H9 (cell line): Measurements from ENCODE around the gene CD300H. TPM values are rescaled to one million over a fixed set of nuclear protein-coding genes. Genes with fewer than 3 reads are reported as not detected.

Experiments used
- DNase-seq: peaks from one replicate; pipeline ENCODE4 v3.0.0-alpha.2; 2017
- H2AFZ ChIP-seq: one replicate; pipeline ENCODE4 v1.6.1; 2013; ENCODE audit warnings: mild to moderate bottlenecking, low read length, control low read depth, moderate library complexity
- H2AK5ac ChIP-seq: 2 replicates; pipeline ENCODE4 v1.6.1; 2013; ENCODE audit warnings: low read length, control low read depth, mixed read lengths; ENCODE audit not compliant: insufficient read length
- H2BK120ac ChIP-seq: one replicate; pipeline ENCODE4 v1.6.1; 2013; ENCODE audit warnings: low read depth, mild to moderate bottlenecking, low read length, control low read depth, inconsistent platforms; ENCODE audit not compliant: poor library complexity, severe bottlenecking
- H2BK12ac ChIP-seq: 2 replicates; pipeline ENCODE4 v1.6.1; 2013; ENCODE audit warnings: low read length, control low read depth, mixed read lengths, low read depth; ENCODE audit not compliant: insufficient read length
- H2BK15ac ChIP-seq: 2 replicates; pipeline ENCODE4 v1.6.1; 2013; ENCODE audit warnings: low read depth, low read length, control low read depth
- H2BK20ac ChIP-seq: one replicate; pipeline ENCODE4 v1.6.1; 2013; ENCODE audit warnings: low read depth, mild to moderate bottlenecking, low read length, control low read depth, inconsistent platforms; ENCODE audit not compliant: poor library complexity, severe bottlenecking
- H2BK5ac ChIP-seq: 2 replicates; pipeline ENCODE4 v1.6.1; 2013; ENCODE audit warnings: low read length, control low read depth, mixed read lengths; ENCODE audit not compliant: insufficient read length
- H3K14ac ChIP-seq: 2 replicates; pipeline ENCODE4 v1.6.1; 2013; ENCODE audit warnings: low read length, control low read depth; ENCODE audit not compliant: insufficient read depth
- H3K18ac ChIP-seq: 2 replicates; pipeline ENCODE4 v1.6.1; 2013; ENCODE audit warnings: low read depth, mild to moderate bottlenecking, mixed read lengths, low read length, control low read depth; ENCODE audit not compliant: insufficient read length
- H3K23ac ChIP-seq: 2 replicates; pipeline ENCODE4 v1.6.1; 2013; ENCODE audit warnings: low read length, control low read depth, mixed read lengths, low read depth; ENCODE audit not compliant: insufficient read length
- H3K23me2 ChIP-seq: 2 replicates; pipeline ENCODE4 v1.6.1; 2013; ENCODE audit warnings: low read depth, mild to moderate bottlenecking, mixed read lengths, low read length, control low read depth; ENCODE audit not compliant: insufficient read length, poor library complexity, severe bottlenecking
- H3K27ac ChIP-seq: 2 replicates; pipeline ENCODE4 v1.5.1; 2013; ENCODE audit warnings: low read length, control low read depth, mixed read lengths, low read depth; ENCODE audit not compliant: insufficient read length
- H3K27me3 ChIP-seq: 2 replicates; pipeline ENCODE4 v1.6.1; 2013; ENCODE audit warnings: low read length, control low read depth, inconsistent platforms; ENCODE audit not compliant: insufficient read depth
- H3K4ac ChIP-seq: 2 replicates; pipeline ENCODE4 v1.6.1; 2013; ENCODE audit warnings: low read depth, mild to moderate bottlenecking, control low read depth, inconsistent platforms, low read length, moderate library complexity
- H3K4me1 ChIP-seq: 2 replicates; pipeline ENCODE4 v1.6.1; 2013; ENCODE audit warnings: low read length, control low read depth, inconsistent platforms; ENCODE audit not compliant: insufficient read depth
- H3K4me2 ChIP-seq: 2 replicates; pipeline ENCODE4 v1.6.1; 2013; ENCODE audit warnings: low read length, control low read depth, mixed read lengths; ENCODE audit not compliant: insufficient read length, insufficient read depth
- H3K56ac ChIP-seq: 2 replicates; pipeline ENCODE4 v1.6.1; 2013; ENCODE audit warnings: low read depth, mild to moderate bottlenecking, mixed read lengths, low read length, control low read depth; ENCODE audit not compliant: insufficient read length
- H3K79me1 ChIP-seq: 2 replicates; pipeline ENCODE4 v1.6.1; 2013; ENCODE audit warnings: low read depth, mild to moderate bottlenecking, moderate library complexity, low read length, control low read depth, inconsistent platforms; ENCODE audit not compliant: insufficient read depth, poor library complexity, severe bottlenecking
- H3K79me2 ChIP-seq: 2 replicates; pipeline ENCODE4 v1.6.1; 2013; ENCODE audit warnings: low read length, control low read depth, inconsistent platforms; ENCODE audit not compliant: insufficient read depth
- H3K9ac ChIP-seq: 2 replicates; pipeline ENCODE4 v1.6.1; 2013; ENCODE audit warnings: low read length, control low read depth, mixed read lengths; ENCODE audit not compliant: insufficient read length; ENCODE audit errors: extremely low read depth
- H3K9me3 ChIP-seq: one replicate; pipeline ENCODE4 v1.6.1; 2013; ENCODE audit warnings: low read depth, low read length, inconsistent platforms; ENCODE audit not compliant: control insufficient read depth
- H3T11ph ChIP-seq: one replicate; pipeline ENCODE4 v1.6.1; 2013; ENCODE audit warnings: mild to moderate bottlenecking, low read length, control low read depth, inconsistent platforms
- H4K20me1 ChIP-seq: one replicate; pipeline ENCODE4 v1.6.1; 2013; ENCODE audit not compliant: control insufficient read depth, insufficient read length, insufficient read depth
- H4K5ac ChIP-seq: 2 replicates; pipeline ENCODE4 v1.6.1; 2013; ENCODE audit warnings: low read depth, mild to moderate bottlenecking, mixed read lengths, low read length, control low read depth; ENCODE audit not compliant: insufficient read length
- H4K8ac ChIP-seq: replicated peaks from 2 replicates; pipeline ENCODE4 v1.6.1; 2013; ENCODE audit warnings: low read length, control low read depth, mixed read lengths, low read depth; ENCODE audit not compliant: insufficient read length
- H4K91ac ChIP-seq: 2 replicates; pipeline ENCODE4 v1.6.1; 2013; ENCODE audit warnings: low read depth, mild to moderate bottlenecking, moderate library complexity, mixed read lengths, low read length, control low read depth; ENCODE audit not compliant: insufficient read length
- H3K27ac Mint-ChIP-seq, 3 experiments: 2 replicates in 2 of 3; 3 replicates in 1 of 3; pipeline ENCODE4 v1.8.0; 2020 to 2021; ENCODE audit warnings: mixed read lengths in 3 of 3, mild to moderate bottlenecking in 1 of 3, moderate library complexity in 1 of 3
- H3K27me3 Mint-ChIP-seq: 2 replicates; pipeline ENCODE4 v1.8.0; 2021; ENCODE audit warnings: low read depth, mild to moderate bottlenecking, moderate library complexity, mixed read lengths
- H3K36me3 Mint-ChIP-seq, 3 experiments: 2 replicates in 2 of 3; 3 replicates in 1 of 3; pipeline ENCODE4 v1.8.0; 2020 to 2021; ENCODE audit warnings: low read depth in 3 of 3, mixed read lengths in 3 of 3; ENCODE audit not compliant: insufficient read depth in 1 of 3
- H3K4me1 Mint-ChIP-seq, 2 experiments: 2 replicates each; pipeline ENCODE4 v1.8.0; 2020; ENCODE audit warnings: mixed read lengths in 2 of 2
- H3K4me3 Mint-ChIP-seq, 2 experiments: 2 replicates in 1 of 2; 3 replicates in 1 of 2; pipeline ENCODE4 v1.8.0; 2020 to 2021; ENCODE audit warnings: mild to moderate bottlenecking in 2 of 2, mixed read lengths in 2 of 2, moderate library complexity in 1 of 2
- H3K9me3 Mint-ChIP-seq, 2 experiments: 2 replicates in 1 of 2; 3 replicates in 1 of 2; pipeline ENCODE4 v1.8.0; 2020; ENCODE audit warnings: mild to moderate bottlenecking in 2 of 2, mixed read lengths in 2 of 2, moderate library complexity in 1 of 2
- CTCF ChIP-seq: fragments of 200-600 bp; sonication (generic); conservative IDR thresholded peaks from 3 replicates; pipeline ENCODE4 v1.8.0; 2021; ENCODE audit warnings: antibody characterized with exemption, mild to moderate bottlenecking
- WGBS: extraction: QIAGEN DNeasy Blood & Tissue Kit; methylation state at CpG from one replicate; pipeline ENCODE4 v1.1.7; 2013; ENCODE audit warnings: missing lambda C conversion rate, low lambda C conversion rate, mixed read lengths; ENCODE audit not compliant: insufficient read length; ENCODE audit errors: extremely low coverage; 5-methylcytosine and 5-hydroxymethylcytosine counted together
- total RNA-seq: library from RNA; stranded (reverse); gene quantifications from 2 replicates; pipeline ENCODE4 v1.2.1, GENCODE V29; 2021

The CD300H gene
- total RNA-seq, 1 experiment from 2014 or later = not detected

- Mint-ChIP-seq H3K27ac (no peak overlapping the region), H3K36me3 (peaks cover 12 to 28% (median 14%) of the 10 kb centered on the region in 3 experiments), H3K4me1 (peaks cover 11 to 12% of the 10 kb centered on the region in 2 experiments), H3K27me3 (peaks cover 42% of the 10 kb centered on the region), H3K4me3 (no peak overlapping the region), H3K9me3 (peaks cover 23 to 27% of the 10 kb centered on the region in 2 experiments)
- Histone ChIP-seq H3K9me3 (peaks cover 9% of the 10 kb centered on the region), H4K5ac (no peak overlapping the region), H3K27me3 (0 out of 2 replicates have a peak, but pooled peaks cover 2% of the 10 kb centered on the region), H3K27ac (no peak overlapping the region), H2AK5ac (no peak overlapping the region), H3K9ac (no peak overlapping the region), H2AFZ (no peak overlapping the region), H2BK20ac (no peak overlapping the region), H4K8ac (no peak overlapping the region), H3K14ac (no peak overlapping the region), H3K4ac (no peak overlapping the region), H3K18ac (no peak overlapping the region), H3K79me2 (no peaks in the 10 kb centered on the region), H3K79me1 (no peaks in the 10 kb centered on the region), H2BK120ac (no peak overlapping the region), H3K23ac (no peak overlapping the region), H3T11ph (no peak overlapping the region), H3K4me2 (no peak overlapping the region), H4K91ac (no peak overlapping the region), H3K56ac (no peak overlapping the region), H3K4me1 (no peaks in the 10 kb centered on the region), H2BK15ac (no peak overlapping the region), H2BK5ac (no peak overlapping the region), H2BK12ac (no peak overlapping the region), H4K20me1 (no peaks in the 10 kb centered on the region), H3K23me2 (no peaks in the 10 kb centered on the region)
- TF ChIP-seq CTCF = no peak
- WGBS = no CpG with 5 or more reads among the region's 6 CpGs
- no peak for DNase-seq
Measured at GRCh38 chr17:74554909-74555308, 12.4 kb downstream of the CD300H start.
